Progenitor cell of endocrine pancreas (in vitro differentiated cells): ENCODE results near the gene OTOGL. TPM values are rescaled to one million over a fixed set of nuclear protein-coding genes. Genes with fewer than 3 reads are reported as not detected.

Experiments
- DNase-seq: peaks from one replicate; pipeline ENCODE4 v3.0.0; 2021; ENCODE audit warnings: low spot score; ENCODE audit not compliant: unreplicated experiment
- H3K27ac Mint-ChIP-seq: 2 replicates; pipeline ENCODE4 v1.8.0; 2021; ENCODE audit warnings: mild to moderate bottlenecking, moderate library complexity, mixed read lengths
- H3K27me3 Mint-ChIP-seq: 2 replicates; pipeline ENCODE4 v1.8.0; 2021; ENCODE audit warnings: mixed read lengths
- H3K36me3 Mint-ChIP-seq: 2 replicates; pipeline ENCODE4 v1.8.0; 2022; ENCODE audit warnings: mixed read lengths; ENCODE audit not compliant: insufficient read depth
- H3K4me1 Mint-ChIP-seq: 2 replicates; pipeline ENCODE4 v1.8.0; 2021; ENCODE audit warnings: low read depth, mixed read lengths
- H3K4me3 Mint-ChIP-seq: 2 replicates; pipeline ENCODE4 v1.8.0; 2021; ENCODE audit warnings: low read depth, mild to moderate bottlenecking, moderate library complexity, mixed read lengths
- H3K9me3 Mint-ChIP-seq: 2 replicates; pipeline ENCODE4 v1.8.0; 2021; ENCODE audit warnings: low read depth, mixed read lengths
- total RNA-seq: library from RNA; stranded (reverse); gene quantifications from 2 replicates; pipeline ENCODE4 v1.2.1, GENCODE V29; 2021
- TF ChIP-seq, protein P1 (sequence below): fragments of 200-600 bp; sonication (generic); IDR thresholded peaks from one replicate; pipeline ENCODE4 v1.5.0; 2021; ENCODE audit warnings: antibody characterized with exemption, mild to moderate bottlenecking; ENCODE audit not compliant: unreplicated experiment

OTOGL gene
- total RNA-seq, 1 donor from 2014 or later = 0.31 TPM

DNA sequence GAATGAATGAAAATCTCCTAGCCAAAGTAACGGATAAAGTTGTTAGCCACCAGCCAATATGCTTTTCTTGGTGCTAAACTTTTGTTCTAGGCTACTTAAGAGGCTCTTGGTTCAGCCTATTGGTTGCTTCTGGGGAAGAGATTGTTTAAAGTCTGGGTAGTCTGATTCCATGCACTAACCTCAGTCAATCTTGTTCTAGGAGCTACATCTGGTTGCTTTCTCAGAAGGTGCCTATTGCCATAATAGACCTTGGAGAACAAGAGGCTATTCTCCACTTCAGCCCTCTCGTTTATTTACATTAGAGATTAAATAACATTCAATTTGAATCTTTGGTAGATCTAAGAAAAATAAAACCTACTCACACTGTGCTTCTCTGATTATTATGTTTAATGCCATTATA, 40.8 kb upstream of the OTOGL start:
- Mint-ChIP-seq H3K27ac (no peak overlapping the region), H3K27me3 (no peaks in the 10 kb centered on the region), H3K4me1 (no peaks in the 10 kb centered on the region), H3K36me3 (no peaks in the 10 kb centered on the region), H3K4me3 (no peak overlapping the region), H3K9me3 (no peaks in the 10 kb centered on the region)
- DNase-seq = no peak
- TF ChIP-seq, protein P1, sequence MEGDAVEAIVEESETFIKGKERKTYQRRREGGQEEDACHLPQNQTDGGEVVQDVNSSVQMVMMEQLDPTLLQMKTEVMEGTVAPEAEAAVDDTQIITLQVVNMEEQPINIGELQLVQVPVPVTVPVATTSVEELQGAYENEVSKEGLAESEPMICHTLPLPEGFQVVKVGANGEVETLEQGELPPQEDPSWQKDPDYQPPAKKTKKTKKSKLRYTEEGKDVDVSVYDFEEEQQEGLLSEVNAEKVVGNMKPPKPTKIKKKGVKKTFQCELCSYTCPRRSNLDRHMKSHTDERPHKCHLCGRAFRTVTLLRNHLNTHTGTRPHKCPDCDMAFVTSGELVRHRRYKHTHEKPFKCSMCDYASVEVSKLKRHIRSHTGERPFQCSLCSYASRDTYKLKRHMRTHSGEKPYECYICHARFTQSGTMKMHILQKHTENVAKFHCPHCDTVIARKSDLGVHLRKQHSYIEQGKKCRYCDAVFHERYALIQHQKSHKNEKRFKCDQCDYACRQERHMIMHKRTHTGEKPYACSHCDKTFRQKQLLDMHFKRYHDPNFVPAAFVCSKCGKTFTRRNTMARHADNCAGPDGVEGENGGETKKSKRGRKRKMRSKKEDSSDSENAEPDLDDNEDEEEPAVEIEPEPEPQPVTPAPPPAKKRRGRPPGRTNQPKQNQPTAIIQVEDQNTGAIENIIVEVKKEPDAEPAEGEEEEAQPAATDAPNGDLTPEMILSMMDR = no peak

DNA sequence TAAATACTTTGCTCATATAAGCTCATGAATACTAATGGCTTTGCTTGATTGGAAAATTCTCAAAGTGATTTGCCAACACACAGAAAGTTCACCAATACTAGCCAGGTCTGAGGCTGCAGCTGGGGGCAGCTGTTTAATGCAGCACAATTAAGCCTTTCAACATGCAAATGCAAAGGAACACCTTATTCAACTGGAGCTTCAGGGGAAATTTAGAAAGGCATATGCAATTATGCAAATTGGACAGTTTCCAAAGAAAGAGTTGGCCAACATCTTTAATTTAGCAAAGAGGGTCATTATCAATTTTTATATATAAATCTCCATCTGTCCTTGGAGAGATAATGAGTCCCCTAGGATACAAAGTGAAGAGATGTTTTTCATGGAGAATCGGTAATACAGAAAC, 40.2 kb upstream of the OTOGL start:
- H3K4me1 Mint-ChIP-seq = no peaks in the 10 kb centered on the region
- TF ChIP-seq, protein P1 = no peak

DNA sequence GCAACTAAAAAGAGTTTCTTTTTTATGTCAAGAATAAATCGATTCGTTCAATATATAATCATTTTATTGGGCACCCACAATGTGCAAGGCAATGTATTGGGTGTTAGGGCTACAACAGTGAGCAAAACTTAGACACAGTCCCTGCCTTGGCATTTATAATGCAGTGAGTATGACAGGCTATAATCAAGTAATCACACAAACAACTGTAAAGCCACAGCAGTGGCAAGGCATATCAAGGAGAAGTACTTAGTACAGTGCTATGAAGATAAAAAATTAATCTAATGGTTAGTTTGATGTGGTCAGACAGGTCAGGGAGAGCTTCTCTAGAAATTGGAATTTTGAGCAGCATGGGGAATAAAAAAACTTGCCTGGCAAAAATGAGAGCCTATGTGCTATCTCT, 39.5 kb upstream of the OTOGL start:
- Mint-ChIP-seq H3K27ac (no peak overlapping the region), H3K4me3 (no peak overlapping the region), H3K36me3 (no peaks in the 10 kb centered on the region), H3K9me3 (no peaks in the 10 kb centered on the region), H3K4me1 (no peaks in the 10 kb centered on the region), H3K27me3 (no peaks in the 10 kb centered on the region)
- DNase-seq = no peak
- TF ChIP-seq, protein P1 = no peak

More for the DNA sequence above, 40.2 kb upstream of the OTOGL start:
- Mint-ChIP-seq H3K27ac (no peak overlapping the region), H3K9me3 (no peaks in the 10 kb centered on the region), H3K4me3 (no peak overlapping the region), H3K36me3 (no peaks in the 10 kb centered on the region), H3K27me3 (no peaks in the 10 kb centered on the region)
- no peak for DNase-seq

DNA sequence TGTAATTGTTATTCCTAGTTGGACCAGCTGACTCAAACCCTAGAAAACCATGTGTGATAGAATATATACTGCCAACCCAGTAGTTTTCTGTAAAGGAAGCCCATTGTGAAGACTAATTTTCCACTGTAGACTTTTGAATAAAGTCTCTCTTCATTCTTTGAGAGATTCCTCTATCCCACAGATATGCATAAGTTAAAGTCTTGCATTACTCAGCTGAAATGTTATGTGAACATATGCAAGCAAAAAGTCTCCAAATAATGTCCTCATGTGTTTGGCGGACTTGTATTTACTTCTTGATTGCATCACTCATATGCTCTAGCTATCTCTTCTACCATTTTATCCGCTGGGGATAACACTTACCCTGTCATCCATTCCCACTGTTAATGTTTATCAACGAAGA, 35.1 kb upstream of the OTOGL start:
- no peaks in the 10 kb centered on the region for H3K36me3 Mint-ChIP-seq
- no peaks in the 10 kb centered on the region for H3K4me1 Mint-ChIP-seq
- DNase-seq = no peak
- TF ChIP-seq, protein P1 = no peak
- no peak overlapping the region for H3K4me3 Mint-ChIP-seq
- no peaks in the 10 kb centered on the region for H3K27me3 Mint-ChIP-seq
- no peak overlapping the region for H3K27ac Mint-ChIP-seq
- H3K9me3 Mint-ChIP-seq = no peaks in the 10 kb centered on the region

DNA sequence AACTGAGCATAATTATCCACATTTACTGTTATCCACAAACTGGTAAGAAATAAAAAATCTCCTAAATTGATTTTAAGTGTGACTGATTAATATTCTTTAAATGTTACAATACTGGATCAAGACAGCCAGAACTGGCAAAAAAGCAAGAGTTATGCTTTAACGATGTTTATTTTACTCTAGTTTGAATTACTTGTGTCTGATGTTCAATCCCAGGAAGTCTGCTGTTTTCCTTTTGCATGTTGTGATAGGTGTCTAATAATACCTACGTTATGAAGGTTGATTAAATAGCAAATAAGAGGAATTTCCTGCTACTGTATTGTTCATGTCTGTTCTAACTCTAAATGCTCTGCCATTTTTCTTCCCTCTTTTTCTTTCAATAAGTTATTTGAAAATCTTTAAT, 34.4 kb upstream of the OTOGL start:
- no peak overlapping the region for H3K4me3 Mint-ChIP-seq
- no peak overlapping the region for H3K27ac Mint-ChIP-seq
- H3K27me3 Mint-ChIP-seq = no peaks in the 10 kb centered on the region
- H3K36me3 Mint-ChIP-seq = no peaks in the 10 kb centered on the region
- TF ChIP-seq, protein P1 = no peak
- H3K4me1 Mint-ChIP-seq = no peaks in the 10 kb centered on the region
- no peaks in the 10 kb centered on the region for H3K9me3 Mint-ChIP-seq
- no peak for DNase-seq
